B cell (primary cell): ENCODE results near the gene ACTRT3. TPM values are rescaled to one million over a fixed set of nuclear protein-coding genes. Genes with fewer than 3 reads are reported as not detected.

Source experiments
- ATAC-seq: fragments of 200-7000 bp; cut with Tn5 transposase; one replicate; pipeline ENCODE4 v1.10.0; 2021; ENCODE audit warnings: low read depth, mild to moderate bottlenecking, moderate number of reproducible peaks, moderate library complexity
- CTCF ChIA-PET: fragments of 350-600 bp; sonication (Branson Sonifier 250); formaldehyde crosslinking; loops from one replicate; lab custom pipeline; 2021; ENCODE audit warnings: antibody characterized with exemption, inconsistent platforms; lab: Charles Lee
- POLR2A ChIA-PET: fragments of 350-600 bp; sonication (Branson Sonifier 250); formaldehyde crosslinking; loops from one replicate; lab custom pipeline; 2021; ENCODE audit warnings: antibody characterized with exemption; lab: Charles Lee
- DNase-seq: peaks from one replicate; pipeline ENCODE4 v3.0.0; 2013
- H2AFZ ChIP-seq: 2 replicates; pipeline ENCODE4 v1.6.1; 2012; ENCODE audit warnings: mild to moderate bottlenecking, low read depth, low read length; ENCODE audit not compliant: insufficient read depth, poor library complexity, severe bottlenecking
- H3K27ac ChIP-seq, 2 donors: 1 replicate in 1 of 2; 2 replicates in 1 of 2; pipeline ENCODE4 v1.5.1; 2012 to 2013; ENCODE audit warnings: low read length in 2 of 2, mild to moderate bottlenecking in 2 of 2, moderate library complexity in 1 of 2
- H3K27me3 ChIP-seq, 4 experiments: fragments of 200-600 bp in 1 of 4; sonication (generic) in 1 of 4; replicated peaks in 1 of 4; 1 replicate in 2 of 4; 2 replicates in 2 of 4; pipeline versions ENCODE4 v1.6.1 to v1.7.0; 2013 to 2016; ENCODE audit warnings: low read length in 3 of 4, mild to moderate bottlenecking in 2 of 4, mixed read lengths in 1 of 4, moderate library complexity in 1 of 4; ENCODE audit not compliant: insufficient read depth in 4 of 4, control insufficient read depth in 3 of 4; ENCODE audit errors: control extremely low read depth in 1 of 4
- H3K36me3 ChIP-seq, 2 experiments: replicated peaks in 1 of 2; 1 replicate in 1 of 2; 2 replicates in 1 of 2; pipeline versions ENCODE4 v1.6.1 to v1.7.1; 2013; ENCODE audit warnings: low read length in 1 of 2; ENCODE audit not compliant: insufficient read depth in 2 of 2, control insufficient read depth in 1 of 2; ENCODE audit errors: control extremely low read depth in 1 of 2, extremely low read depth in 1 of 2
- H3K4me1 ChIP-seq, 2 donors: fragments of 200-600 bp in 1 of 2; sonication (generic) in 1 of 2; 1 replicate in 1 of 2; 2 replicates in 1 of 2; pipeline versions ENCODE4 v1.5.1 to v1.6.1; 2013 to 2017; ENCODE audit warnings: low read length in 2 of 2; ENCODE audit not compliant: control insufficient read depth in 2 of 2, insufficient read depth in 2 of 2
- H3K4me2 ChIP-seq: replicated peaks from 2 replicates; pipeline ENCODE3; 2012; ENCODE audit warnings: mild to moderate bottlenecking, low read depth, low read length; ENCODE audit not compliant: poor library complexity, severe bottlenecking
- H3K4me3 ChIP-seq, 5 experiments: fragments of 200-600 bp in 1 of 5; sonication (generic) in 1 of 5; 1 replicate in 3 of 5; 2 replicates in 2 of 5; pipeline versions ENCODE4 v1.5.1 to v1.7.0; 2011 to 2016; ENCODE audit warnings: low read length in 4 of 5, mild to moderate bottlenecking in 4 of 5, low read depth in 2 of 5, control low read depth in 1 of 5, moderate library complexity in 1 of 5; ENCODE audit not compliant: insufficient read depth in 1 of 5; ENCODE audit errors: control extremely low read depth in 1 of 5, extremely low read depth in 1 of 5
- H3K79me2 ChIP-seq: fragments of 200-600 bp; sonication (generic); one replicate; pipeline ENCODE4 v1.6.0; 2016; ENCODE audit warnings: low read length; ENCODE audit not compliant: control insufficient read depth, insufficient read depth
- H3K9ac ChIP-seq: fragments of 200-600 bp; sonication (generic); 2 replicates; pipeline ENCODE4 v1.6.1; 2017; ENCODE audit warnings: mild to moderate bottlenecking, low read length, moderate library complexity
- H3K9me3 ChIP-seq, 3 donors: one replicate each; pipeline versions ENCODE4 v1.6.1 to v1.7.1; 2013; ENCODE audit warnings: low read length in 2 of 3; ENCODE audit not compliant: control insufficient read depth in 2 of 3, insufficient read depth in 1 of 3; ENCODE audit errors: control extremely low read depth in 1 of 3
- H4K20me1 ChIP-seq: 2 replicates; pipeline ENCODE4 v1.6.0; 2012; ENCODE audit warnings: mild to moderate bottlenecking, low read length; ENCODE audit not compliant: insufficient read depth, control insufficient read depth, poor library complexity, severe bottlenecking
- H3K27ac Mint-ChIP-seq: one replicate; pipeline ENCODE4 v1.8.0; 2021; ENCODE audit warnings: mixed read lengths
- H3K27me3 Mint-ChIP-seq: one replicate; pipeline ENCODE4 v1.8.0; 2021; ENCODE audit warnings: mixed read lengths
- H3K4me1 Mint-ChIP-seq: one replicate; pipeline ENCODE4 v1.8.0; 2021; ENCODE audit warnings: mixed read lengths
- H3K4me3 Mint-ChIP-seq: one replicate; pipeline ENCODE4 v1.8.0; 2021; ENCODE audit warnings: mixed read lengths
- H3K9me3 Mint-ChIP-seq: one replicate; pipeline ENCODE4 v1.8.0; 2022; ENCODE audit warnings: mixed read lengths; ENCODE audit not compliant: insufficient read depth
- EZH2 ChIP-seq: IDR thresholded peaks from 2 replicates; pipeline ENCODE4 v1.6.1; 2012; ENCODE audit warnings: borderline replicate concordance, low read depth, mild to moderate bottlenecking, moderate library complexity, low read length; ENCODE audit not compliant: insufficient read depth, poor library complexity, severe bottlenecking
- WGBS: methylation state at CpG from one replicate; pipeline ENCODE4 v1.1.5; 2013; ENCODE audit warnings: missing lambda C conversion rate; ENCODE audit not compliant: insufficient coverage; 5-methylcytosine and 5-hydroxymethylcytosine counted together
- intact Hi-C: fragments of 100-400 bp; cut with micrococcal nuclease; formaldehyde crosslinking; loops from one replicate; pipeline ENCODE4 v1.10.0; 2022
- polyA plus RNA-seq: library from polyadenylated mRNA; depleted of rRNA; stranded (reverse); fragments of >200 nt; gene quantifications from 2 replicates; pipeline ENCODE4 v1.2.3, GENCODE V29; 2012
- total RNA-seq, 2 donors: library from RNA; stranded (reverse); fragments of 120-200 nt in 1 of 2; gene quantifications; 1 replicate in 1 of 2; 2 replicates in 1 of 2; pipeline versions ENCODE4 v1.2.3 to v1.2.4, GENCODE V29; 2013 to 2022
- TF ChIP-seq, protein P1 (sequence below): fragments of 200-600 bp; IDR thresholded peaks from one replicate; pipeline ENCODE4 v1.8.0; 2022; ENCODE audit warnings: antibody characterized with exemption, mild to moderate bottlenecking

Gene ACTRT3
- total and polyA plus RNA-seq, 2 donors (not counting 1 experiment from before 2014, with no cell fraction given) = 0.18 to 0.37 TPM

DNA sequence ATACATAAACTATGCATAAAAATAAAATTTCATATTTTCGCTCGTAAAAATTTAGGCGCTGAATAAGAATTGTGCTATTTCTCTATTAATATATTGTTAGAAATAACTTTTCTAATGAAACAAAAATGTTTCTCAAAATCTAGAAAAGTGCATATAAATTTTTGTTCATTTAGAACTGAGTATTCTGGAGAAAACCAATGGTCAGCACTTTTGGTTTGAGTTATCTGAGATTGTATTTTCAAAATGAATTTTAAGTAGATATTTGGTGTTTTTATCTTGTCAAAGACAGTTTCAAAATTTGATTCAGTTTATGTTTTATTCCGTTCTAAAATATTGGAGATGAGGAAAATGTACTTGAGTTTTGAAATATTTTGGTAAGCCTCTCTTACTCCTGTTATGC is 17.8 kb upstream of the ACTRT3 start:
- Histone ChIP-seq H3K27ac (no peak overlapping the region), H3K4me1 (no peaks in the 10 kb centered on the region), H3K4me2 (no peak overlapping the region), H3K27me3 (no peaks in the 10 kb centered on the region), H3K4me3 (no peak overlapping the region), H2AFZ (no peak overlapping the region), H3K79me2 (no peaks in the 10 kb centered on the region), H3K36me3 (peaks cover 4 to 33% of the 10 kb centered on the region in 2 experiments), H4K20me1 (no peaks in the 10 kb centered on the region), H3K9ac (no peak overlapping the region), H3K9me3 (no peaks in the 10 kb centered on the region)
- ChIA-PET CTCF (no interaction called here), POLR2A (no interaction called here)
- ATAC-seq (no peak), DNase-seq (no peak)
- no CpG with 5 or more reads among the region's 4 CpGs for WGBS
- peaks cover 2% of the 10 kb centered on the region for H3K4me1 Mint-ChIP-seq
- TF ChIP-seq, protein P1, sequence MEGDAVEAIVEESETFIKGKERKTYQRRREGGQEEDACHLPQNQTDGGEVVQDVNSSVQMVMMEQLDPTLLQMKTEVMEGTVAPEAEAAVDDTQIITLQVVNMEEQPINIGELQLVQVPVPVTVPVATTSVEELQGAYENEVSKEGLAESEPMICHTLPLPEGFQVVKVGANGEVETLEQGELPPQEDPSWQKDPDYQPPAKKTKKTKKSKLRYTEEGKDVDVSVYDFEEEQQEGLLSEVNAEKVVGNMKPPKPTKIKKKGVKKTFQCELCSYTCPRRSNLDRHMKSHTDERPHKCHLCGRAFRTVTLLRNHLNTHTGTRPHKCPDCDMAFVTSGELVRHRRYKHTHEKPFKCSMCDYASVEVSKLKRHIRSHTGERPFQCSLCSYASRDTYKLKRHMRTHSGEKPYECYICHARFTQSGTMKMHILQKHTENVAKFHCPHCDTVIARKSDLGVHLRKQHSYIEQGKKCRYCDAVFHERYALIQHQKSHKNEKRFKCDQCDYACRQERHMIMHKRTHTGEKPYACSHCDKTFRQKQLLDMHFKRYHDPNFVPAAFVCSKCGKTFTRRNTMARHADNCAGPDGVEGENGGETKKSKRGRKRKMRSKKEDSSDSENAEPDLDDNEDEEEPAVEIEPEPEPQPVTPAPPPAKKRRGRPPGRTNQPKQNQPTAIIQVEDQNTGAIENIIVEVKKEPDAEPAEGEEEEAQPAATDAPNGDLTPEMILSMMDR = no peak
- TF ChIP-seq EZH2 = no peak
- intact Hi-C loops = no loop called here
- no peak overlapping the region for H3K4me3 Mint-ChIP-seq
- no peaks in the 10 kb centered on the region for H3K9me3 Mint-ChIP-seq
- H3K27me3 Mint-ChIP-seq = no peaks in the 10 kb centered on the region
- H3K27ac Mint-ChIP-seq = no peak overlapping the region

DNA sequence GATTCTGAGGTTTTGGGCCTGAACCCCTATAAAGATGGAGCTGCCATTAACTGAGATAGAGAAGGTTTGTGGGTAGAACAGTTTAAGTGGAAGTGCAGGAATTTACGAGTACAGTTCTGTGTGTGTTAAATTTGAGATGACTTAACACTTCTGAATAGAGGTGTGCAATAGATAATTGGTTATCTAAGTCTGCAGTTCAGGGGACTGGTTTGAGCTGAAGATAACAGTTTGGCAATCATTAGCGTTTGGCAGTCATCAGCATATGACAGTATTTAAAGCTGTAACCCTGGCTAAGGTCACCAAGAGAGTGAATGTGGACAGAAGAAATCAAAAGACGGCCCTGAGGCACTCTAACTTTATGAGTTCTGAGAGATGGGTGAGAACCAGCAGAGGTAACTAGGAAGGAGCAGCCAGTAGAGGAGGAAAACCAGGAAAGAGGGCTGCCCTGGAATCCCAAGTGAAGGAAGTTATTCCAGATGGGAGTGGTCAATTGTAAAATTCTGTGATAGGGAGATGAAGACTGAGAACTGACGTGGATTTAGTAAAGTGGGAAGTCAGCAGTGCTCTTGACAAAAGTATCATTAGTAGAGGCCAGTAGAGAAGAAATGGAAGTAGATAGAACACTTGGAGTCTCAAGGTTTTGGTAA is 12.0 kb upstream of the ACTRT3 start:
- 98% methylated on average over 4 of the region's 4 CpGs for WGBS
- no peak for DNase-seq
- POLR2A ChIA-PET = no interaction called here

More for the DNA sequence above, 12.0 kb upstream of the ACTRT3 start:
- peaks cover 15 to 76% of the 10 kb centered on the region in 2 experiments for H3K36me3 ChIP-seq
- H3K27me3 Mint-ChIP-seq = no peaks in the 10 kb centered on the region
- no peak overlapping the region for H3K27ac ChIP-seq
- H3K4me1 Mint-ChIP-seq = peaks cover 21% of the 10 kb centered on the region
- intact Hi-C loops = no loop called here
- no peaks in the 10 kb centered on the region for H3K9me3 Mint-ChIP-seq
- no peaks in the 10 kb centered on the region for H3K4me1 ChIP-seq
- H3K4me3 ChIP-seq = no peak overlapping the region
- peaks cover 33% of the 10 kb centered on the region for H3K79me2 ChIP-seq
- ATAC-seq = no peak
- no peak overlapping the region for H3K27ac Mint-ChIP-seq
- CTCF ChIA-PET = no interaction called here
- H2AFZ ChIP-seq = no peak overlapping the region
- TF ChIP-seq, protein P1 = no peak
- TF ChIP-seq EZH2 = no peak
- H3K27me3 ChIP-seq = no peaks in the 10 kb centered on the region
- no peak overlapping the region for H3K9ac ChIP-seq
- no peaks in the 10 kb centered on the region for H3K9me3 ChIP-seq
- H4K20me1 ChIP-seq = peaks cover 8% of the 10 kb centered on the region
- H3K4me2 ChIP-seq = no peak overlapping the region
- no peak overlapping the region for H3K4me3 Mint-ChIP-seq
